Renal cortical epithelial cell (primary cell): ENCODE data around the gene UNC13D. TPM values are rescaled to one million over a fixed set of nuclear protein-coding genes. Genes with fewer than 3 reads are reported as not detected.

Experiments used
- DNase-seq: peaks from one replicate; pipeline ENCODE4 v3.0.0-alpha.2; 2011; ENCODE audit warnings: low read depth
- total RNA-seq: library from RNA; depleted of rRNA; stranded (reverse); fragments of >200 nt; gene quantifications from 2 replicates; pipeline ENCODE4 v1.2.3, GENCODE V29; 2014

Gene UNC13D
- total RNA-seq, 1 donor from 2014 or later: 0.70 TPM

DNA sequence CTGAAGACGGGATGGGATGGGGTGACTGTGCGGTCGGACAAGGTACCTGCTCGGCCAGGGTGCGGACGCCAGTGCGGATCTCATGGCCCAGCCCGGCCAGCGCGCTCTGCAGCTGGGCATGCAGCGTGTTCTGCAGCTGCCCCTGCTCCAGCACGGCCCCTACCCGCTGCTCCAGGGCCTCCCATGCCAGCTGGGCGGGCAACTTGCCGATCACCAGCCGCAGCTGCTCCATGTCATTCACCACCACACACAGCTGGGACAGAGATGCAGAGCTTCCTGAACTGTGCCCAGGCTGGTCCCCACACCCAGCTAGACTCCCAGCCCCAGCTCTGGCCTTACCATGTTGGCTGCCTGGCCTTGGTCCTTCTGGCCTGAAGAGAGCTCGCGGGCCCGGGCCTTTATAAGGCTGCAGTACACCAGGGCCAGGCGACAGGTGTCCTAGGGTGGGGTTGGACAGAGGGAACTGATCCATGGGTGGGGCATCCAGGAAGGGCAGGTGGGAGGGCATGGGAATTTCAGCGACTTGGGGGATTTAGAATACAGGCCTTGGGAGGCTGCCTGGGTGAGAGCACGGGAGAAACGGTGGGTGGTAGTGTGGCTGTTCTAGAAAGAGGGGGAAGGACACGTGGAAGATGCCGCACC, 9.8 kb downstream of the UNC13D start:
- no peak for DNase-seq

- no peak for DNase-seq
Observed at GRCh38 chr17:75832652-75833400, 11.4 kb downstream of the UNC13D start.

DNA sequence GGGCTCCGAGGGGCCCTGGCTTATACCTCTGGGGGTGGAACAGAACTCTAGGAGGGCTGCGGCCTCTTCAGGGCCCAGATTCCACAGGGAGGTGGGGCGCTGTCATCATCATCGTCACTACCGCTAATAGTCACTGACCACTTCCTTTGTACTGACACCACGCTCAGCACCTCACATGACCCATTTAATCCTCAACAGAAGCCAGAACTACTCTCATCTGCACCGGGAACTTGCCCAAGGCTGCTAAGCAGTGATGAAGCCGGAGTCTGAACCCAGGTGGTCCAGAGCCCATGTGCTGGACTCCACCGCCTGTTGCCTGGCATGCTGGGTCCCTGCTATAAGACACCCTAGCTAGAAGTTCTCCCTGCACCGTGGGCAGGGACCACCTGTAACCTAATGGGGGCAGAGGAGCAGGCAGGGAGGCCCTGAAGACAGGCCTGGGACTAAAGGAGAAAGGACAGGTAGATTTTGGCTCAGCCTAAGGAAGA, 12.0 kb downstream of the UNC13D start:
- DNase-seq: peak; percentile 28

DNA sequence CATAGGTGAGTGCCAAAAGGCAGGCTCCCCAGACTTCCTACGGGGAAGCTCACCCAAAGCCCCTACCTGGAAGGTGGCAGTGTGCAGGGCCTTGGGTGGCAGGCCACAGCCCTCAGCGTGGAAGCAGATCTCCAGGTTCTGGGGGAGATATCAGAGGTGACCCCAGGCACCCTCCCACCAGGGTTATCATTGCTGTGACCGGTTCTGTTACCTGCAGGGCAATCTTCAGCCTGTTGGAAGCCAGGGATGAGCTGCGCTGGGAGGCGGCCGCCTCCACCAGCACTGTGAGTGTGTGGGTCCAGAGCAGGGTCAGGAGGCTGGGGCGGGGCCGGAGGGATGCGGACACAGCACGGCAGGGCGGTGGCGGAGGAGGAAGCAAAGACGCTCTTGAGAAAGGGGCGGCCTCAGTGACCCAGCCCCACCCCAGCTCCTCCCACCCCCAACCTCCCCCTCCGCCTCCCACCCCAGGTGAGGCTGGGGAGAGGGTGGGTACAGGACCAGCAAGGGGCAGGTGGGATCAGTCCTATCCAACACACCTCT, 13.1 kb downstream of the UNC13D start:
- no peak for DNase-seq

- DNase-seq: no peak
Observed at GRCh38 chr17:75830164-75831031, 13.8 kb downstream of the UNC13D start.

DNA sequence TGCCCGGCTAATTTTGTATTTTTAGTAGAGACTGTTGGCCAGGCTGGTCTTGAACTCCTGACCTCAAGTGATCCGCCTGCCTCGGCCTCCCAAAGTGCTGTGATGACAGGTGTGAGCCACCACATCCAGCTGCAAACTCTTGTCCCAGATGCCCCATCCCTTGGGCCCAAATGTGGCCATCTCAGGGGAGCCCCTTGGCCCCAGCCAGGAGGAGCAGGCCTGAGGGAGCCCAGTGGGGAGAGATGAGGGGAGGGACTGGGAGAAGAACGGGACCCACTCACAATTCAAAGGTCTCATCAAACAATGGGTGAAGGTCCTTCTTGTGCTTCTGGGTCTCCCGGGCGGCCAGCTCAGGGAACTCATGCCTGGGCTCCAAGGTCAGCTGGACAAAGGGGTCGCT, 14.5 kb downstream of the UNC13D start:
- no peak for DNase-seq

- DNase-seq: no peak
Observed at GRCh38 chr17:75828741-75829140, 15.5 kb downstream of the UNC13D start.

GRCh38 chr17:75828076-75828400, 16.2 kb downstream of the UNC13D start:
- no peak for DNase-seq

- DNase-seq: no peak
Observed at GRCh38 chr17:75827308-75828075, 16.7 kb downstream of the UNC13D start.

DNA sequence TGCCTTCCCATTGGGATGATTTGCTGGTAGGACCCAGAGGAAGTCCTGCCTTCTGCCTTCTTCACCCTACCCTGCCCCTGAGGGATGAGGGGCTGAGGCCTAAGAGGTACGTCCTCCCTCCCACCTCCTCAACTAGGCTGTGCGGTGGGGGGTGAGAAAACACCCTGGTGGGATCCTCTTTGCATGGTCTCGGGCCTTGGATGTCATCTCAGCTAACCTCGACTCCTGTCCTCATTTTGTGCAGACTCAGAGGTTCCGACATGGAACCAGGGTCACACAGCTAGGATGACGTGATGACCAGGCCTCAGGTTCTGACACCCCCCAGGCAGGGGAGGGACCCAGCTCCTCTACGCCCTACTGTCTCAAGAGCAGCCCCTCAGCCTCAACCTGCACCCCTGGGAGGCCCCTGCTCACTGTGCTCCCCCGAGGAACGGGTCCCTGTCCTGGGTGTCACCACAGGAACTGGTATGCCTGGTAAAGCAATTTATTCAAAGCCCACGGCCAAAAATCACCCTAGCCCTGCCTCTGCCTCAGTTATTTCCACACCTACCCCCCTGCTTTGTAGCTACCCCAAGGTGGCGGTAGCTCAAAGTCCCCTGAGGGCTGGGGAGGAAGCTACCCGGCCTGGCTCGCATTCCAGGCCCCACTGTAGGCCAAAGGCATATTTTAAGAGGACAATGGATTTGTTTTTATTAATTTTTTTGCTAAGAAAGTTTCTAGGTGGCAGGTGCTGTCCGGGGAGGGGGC, 17.5 kb downstream of the UNC13D start:
- DNase-seq: no peak

- no peak for DNase-seq
Observed at GRCh38 chr17:75825748-75826370, 18.3 kb downstream of the UNC13D start.

DNA sequence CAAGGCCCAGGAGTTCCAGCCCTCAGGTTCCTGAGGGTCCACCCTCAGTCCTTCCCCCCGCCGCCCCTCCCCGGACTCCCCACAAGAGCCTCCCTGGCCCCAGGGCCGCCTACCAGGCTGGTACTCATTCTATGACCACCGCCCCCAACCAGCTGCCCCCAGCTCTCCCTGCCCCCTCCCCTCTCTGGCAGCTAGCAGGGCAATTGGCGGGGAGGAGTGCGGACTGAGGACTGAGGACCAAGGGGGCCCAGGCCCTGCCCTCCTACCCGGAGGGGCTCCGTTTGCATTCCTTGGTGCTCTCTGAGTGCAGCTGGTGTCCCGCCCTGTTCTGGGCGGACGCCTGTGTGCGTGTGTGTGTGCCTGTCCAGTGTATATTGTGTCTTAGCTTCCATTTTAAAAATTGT, 19.1 kb downstream of the UNC13D start:
- DNase-seq: no peak

DNA sequence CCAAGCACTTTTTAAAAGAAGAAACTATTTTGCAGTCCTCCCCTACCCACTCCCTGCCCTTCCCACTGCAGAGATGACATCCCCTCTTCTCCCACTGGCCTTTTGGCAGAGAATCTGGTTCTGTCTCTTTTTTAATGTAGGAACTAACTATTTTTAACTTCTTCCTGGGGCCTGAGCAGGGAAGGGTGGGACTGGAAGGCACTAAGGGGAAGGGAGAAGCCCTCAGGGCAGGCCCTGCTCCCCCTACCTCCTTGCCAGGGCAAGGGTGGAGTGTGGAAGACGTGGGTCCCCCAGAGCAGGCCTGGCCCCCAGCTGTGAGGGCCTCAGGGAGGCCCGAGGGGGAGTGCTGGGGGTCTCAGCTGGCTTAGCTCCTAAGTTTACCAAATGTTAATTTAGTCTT, 19.5 kb downstream of the UNC13D start:
- no peak for DNase-seq

DNA sequence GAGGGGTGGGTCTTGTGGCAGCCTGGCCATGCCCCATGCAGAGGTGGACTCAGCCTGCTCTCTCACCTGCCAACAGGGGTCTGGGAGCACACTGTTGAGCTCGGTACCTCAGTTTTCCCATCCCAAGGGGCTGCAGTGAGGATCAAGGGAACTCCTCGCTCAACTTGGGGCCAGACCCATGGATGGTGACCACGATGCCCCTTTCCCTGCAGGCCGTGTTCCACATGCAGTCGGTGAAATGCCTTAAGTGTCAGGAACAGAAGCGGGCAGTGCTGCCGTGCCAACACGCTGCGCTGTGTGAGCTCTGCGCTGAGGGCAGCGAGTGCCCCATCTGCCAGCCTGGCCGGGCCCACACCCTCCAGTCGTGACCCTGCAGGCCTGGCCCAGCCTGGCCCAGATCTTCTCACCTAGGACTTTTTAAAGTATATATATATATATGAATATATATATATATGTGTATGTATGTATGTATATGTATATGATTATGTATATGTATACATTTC, 20.1 kb downstream of the UNC13D start:
- DNase-seq: no peak

DNA sequence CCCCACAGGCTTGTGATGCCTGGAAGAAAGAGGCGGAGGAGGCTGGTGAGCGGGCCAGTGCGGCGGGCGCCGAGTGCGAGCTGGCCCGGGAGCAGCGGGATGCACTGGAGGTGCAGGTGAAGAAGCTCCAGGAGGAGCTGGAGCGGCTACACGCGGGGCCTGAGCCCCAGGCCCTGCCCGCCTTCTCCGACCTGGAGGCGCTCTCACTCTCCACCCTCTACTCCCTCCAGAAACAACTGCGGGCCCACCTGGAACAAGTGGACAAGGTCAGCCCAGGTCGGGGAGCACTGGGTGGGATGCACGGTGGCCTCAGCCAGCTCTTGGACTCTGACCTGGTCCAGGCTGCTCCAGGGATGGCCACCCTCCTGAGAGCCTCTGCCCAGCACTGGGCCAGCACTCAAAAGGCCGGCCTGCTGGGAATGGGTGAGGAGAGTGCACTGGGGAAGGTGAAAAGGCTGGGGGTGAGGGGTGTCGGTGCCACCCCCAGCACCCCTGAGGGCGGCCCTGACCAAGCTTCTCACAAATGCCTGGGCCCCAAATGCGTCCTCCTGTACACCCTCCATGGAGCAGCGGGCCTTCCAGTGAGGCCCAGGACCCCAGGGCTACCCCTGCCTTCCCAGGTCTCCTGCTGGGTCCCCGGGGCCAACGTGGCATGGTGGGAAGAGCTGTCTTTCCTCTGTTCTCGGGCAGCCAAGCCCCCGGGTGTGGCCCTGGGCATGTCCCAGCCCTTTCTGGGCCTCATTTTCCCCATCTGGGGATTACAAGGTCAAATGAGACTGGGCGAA, 20.8 kb downstream of the UNC13D start:
- DNase-seq: no peak

GRCh38 chr17:75822800-75823166, 21.4 kb downstream of the UNC13D start:
- no peak for DNase-seq

DNA sequence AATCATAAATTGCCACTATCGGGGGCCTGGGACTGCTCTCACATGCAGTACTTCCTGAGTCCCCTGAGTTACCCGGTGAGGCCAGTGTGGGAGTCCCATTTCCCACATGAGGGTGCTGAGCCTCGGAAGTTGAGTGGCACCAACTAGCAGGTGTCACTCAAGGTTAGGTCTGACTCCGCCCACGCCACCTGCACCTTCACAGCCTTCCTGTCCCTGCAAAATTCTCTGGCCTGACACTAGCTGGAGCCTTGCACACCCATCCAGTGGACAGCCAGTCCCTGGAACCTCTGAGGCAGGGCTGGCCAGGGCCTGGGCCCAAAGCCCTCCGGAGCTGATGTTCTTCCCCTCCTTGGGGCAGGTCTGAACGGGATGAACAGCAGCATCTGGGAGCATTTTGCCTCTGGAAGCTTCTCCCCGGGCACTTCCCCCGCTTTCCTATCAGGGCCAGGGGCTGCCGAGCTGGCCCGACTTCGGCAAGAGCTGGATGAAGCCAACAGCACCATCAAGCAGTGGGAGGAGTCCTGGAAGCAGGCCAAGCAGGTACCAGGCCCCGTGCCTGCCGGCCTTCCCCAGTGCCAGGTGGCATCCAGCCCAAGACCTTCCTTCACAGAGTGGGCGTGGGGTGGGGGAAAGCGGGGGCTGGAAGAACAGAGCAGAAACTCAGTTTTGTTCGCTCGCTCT, 21.9 kb downstream of the UNC13D start:
- DNase-seq: no peak

DNA sequence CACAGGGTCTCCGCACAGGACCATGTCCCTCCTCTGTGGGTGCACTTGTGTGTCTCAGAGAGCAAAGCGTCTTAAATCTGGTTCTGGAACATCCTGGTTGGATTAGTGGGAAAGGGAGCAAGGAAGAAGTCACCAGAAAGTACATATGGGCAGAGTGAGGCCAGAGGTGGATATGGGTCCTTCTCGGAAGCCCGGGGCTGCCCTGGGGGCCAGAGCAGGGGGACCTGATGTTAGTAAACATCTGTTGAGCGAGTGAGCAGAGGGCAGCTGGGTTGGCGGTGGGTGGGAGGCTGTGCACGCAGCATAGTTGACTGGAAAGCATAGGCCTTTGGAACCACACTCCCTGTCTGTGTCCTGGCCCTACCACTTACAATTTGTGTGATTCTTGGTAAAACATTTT, 22.7 kb downstream of the UNC13D start:
- no peak for DNase-seq
